NB4 (cell line): Measurements from ENCODE around the gene SPRR2B.

Experiments
- POLR2A ChIP-seq: IDR thresholded peaks from 2 replicates; pipeline ENCODE4 v1.6.1; 2011; ENCODE audit warnings: mild to moderate bottlenecking; ENCODE audit not compliant: insufficient read length; ENCODE audit errors: extremely low read depth
- TF ChIP-seq, protein P1 (sequence below): IDR thresholded peaks from one replicate; pipeline ENCODE4 v1.5.1; 2012; ENCODE audit warnings: low read depth, low read length

DNA sequence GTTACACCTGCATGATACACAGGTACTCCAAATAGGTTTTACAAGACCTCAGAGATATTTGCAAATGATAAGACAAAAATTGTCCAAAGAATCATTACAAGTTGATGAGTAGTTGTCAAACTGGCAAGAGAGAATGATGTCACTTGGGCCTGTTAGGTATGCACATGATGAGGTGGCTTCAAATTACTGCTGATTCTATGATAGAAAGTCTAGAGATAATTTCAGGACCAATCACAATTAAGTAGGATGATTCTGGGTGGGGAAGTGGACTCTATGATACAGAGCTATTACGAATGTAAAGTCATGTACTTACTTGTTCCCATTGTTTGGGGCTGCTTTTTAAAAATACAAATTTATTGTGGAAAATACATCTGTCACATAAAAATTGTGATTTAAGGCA is 45.6 kb downstream of the SPRR2B start:
- TF ChIP-seq, protein P1, sequence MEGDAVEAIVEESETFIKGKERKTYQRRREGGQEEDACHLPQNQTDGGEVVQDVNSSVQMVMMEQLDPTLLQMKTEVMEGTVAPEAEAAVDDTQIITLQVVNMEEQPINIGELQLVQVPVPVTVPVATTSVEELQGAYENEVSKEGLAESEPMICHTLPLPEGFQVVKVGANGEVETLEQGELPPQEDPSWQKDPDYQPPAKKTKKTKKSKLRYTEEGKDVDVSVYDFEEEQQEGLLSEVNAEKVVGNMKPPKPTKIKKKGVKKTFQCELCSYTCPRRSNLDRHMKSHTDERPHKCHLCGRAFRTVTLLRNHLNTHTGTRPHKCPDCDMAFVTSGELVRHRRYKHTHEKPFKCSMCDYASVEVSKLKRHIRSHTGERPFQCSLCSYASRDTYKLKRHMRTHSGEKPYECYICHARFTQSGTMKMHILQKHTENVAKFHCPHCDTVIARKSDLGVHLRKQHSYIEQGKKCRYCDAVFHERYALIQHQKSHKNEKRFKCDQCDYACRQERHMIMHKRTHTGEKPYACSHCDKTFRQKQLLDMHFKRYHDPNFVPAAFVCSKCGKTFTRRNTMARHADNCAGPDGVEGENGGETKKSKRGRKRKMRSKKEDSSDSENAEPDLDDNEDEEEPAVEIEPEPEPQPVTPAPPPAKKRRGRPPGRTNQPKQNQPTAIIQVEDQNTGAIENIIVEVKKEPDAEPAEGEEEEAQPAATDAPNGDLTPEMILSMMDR: no peak
- no peak for TF ChIP-seq POLR2A
